Kidney glomerular epithelial cell (primary cell): ENCODE results near the gene PTPN23.

Experiments used
- DNase-seq: peaks from one replicate; lab custom pipeline; 2025; lab: John Stamatoyannopoulos, UW

Gene PTPN23, protein sequence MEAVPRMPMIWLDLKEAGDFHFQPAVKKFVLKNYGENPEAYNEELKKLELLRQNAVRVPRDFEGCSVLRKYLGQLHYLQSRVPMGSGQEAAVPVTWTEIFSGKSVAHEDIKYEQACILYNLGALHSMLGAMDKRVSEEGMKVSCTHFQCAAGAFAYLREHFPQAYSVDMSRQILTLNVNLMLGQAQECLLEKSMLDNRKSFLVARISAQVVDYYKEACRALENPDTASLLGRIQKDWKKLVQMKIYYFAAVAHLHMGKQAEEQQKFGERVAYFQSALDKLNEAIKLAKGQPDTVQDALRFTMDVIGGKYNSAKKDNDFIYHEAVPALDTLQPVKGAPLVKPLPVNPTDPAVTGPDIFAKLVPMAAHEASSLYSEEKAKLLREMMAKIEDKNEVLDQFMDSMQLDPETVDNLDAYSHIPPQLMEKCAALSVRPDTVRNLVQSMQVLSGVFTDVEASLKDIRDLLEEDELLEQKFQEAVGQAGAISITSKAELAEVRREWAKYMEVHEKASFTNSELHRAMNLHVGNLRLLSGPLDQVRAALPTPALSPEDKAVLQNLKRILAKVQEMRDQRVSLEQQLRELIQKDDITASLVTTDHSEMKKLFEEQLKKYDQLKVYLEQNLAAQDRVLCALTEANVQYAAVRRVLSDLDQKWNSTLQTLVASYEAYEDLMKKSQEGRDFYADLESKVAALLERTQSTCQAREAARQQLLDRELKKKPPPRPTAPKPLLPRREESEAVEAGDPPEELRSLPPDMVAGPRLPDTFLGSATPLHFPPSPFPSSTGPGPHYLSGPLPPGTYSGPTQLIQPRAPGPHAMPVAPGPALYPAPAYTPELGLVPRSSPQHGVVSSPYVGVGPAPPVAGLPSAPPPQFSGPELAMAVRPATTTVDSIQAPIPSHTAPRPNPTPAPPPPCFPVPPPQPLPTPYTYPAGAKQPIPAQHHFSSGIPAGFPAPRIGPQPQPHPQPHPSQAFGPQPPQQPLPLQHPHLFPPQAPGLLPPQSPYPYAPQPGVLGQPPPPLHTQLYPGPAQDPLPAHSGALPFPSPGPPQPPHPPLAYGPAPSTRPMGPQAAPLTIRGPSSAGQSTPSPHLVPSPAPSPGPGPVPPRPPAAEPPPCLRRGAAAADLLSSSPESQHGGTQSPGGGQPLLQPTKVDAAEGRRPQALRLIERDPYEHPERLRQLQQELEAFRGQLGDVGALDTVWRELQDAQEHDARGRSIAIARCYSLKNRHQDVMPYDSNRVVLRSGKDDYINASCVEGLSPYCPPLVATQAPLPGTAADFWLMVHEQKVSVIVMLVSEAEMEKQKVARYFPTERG (N-terminal part only)

DNA sequence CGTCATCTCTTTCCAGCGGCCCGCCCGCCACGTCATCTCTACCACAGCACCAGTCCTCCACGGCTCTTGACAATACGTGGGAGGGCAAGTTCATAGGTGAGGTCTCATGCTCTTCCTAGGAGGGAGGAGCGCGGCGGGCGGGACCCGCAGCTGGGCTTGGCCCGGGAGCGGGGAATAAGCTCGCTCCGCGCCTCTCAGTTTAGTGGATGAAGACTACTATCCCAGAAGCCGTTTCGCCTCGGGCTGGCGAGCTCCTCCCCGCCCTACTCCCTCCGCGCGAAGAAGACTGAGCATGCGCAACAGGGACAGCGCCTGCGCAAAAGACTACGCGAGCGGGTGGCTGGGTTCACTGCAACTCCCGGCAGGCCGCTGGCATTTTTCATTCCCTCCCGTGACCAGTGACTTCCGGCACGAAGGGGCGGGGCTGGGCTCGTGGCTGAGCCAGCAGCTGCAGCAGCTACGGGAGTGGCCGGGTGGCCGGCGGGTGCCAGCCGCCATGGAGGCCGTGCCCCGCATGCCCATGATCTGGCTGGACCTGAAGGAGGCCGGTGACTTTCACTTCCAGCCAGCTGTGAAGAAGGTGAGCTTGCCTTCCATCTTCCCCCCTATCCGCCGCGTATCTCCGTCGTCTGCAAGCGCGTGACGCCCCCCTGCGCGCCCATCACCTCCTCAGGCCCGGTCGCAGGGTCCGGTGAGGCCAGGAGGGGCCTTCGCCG, at the start of gene PTPN23:
TSS of gene PTPN23 (plus strand) at position 421 of the 716 bp plus-strand sequence. CDS start at position 497, 76 bp downstream.
- DNase-seq, result peak; percentile 99

GRCh38 chr3:47333907-47334306, 46.9 kb upstream of the PTPN23 start:
- DNase-seq, result no peak

GRCh38 chr3:47337656-47338055, 43.2 kb upstream of the PTPN23 start:
- DNase-seq, result no peak

DNA sequence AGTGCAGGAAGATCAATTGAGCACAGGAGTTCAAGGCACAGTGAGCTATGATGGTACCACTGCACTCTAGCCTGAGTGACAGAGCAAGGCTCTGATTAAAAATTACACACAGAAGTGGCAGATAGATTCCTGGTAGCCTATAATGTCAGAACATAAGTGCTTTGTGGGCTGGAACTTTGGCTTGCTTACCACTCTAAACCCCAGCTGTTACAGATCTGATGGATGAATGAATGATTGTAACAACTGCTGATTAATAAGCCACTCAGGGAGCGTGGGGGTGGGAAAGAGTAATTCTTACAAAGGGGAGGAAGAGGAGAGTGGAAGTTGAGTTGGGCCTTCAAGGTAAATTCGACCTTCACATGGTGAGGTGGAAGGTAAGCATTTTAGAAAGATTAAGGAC, 40.9 kb upstream of the PTPN23 start:
- no peak for DNase-seq

DNA sequence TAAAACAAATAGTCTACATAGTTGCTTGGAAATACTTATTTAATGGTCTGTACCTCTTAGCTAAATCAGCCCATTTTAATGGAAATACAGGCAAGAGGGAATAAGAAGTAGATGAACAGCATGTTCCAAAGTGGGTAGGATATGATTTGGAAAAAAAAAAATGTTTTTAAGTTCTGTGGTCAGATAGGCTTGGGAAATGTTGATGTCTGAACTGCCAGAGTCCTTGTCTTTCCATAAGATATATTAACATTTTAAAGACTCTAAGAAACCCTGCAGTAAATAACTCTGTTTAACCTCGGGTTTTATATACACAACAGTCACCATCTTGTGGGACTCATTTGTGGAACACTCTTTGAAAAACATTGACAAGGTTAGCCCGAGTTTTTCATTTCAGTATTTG, 40.0 kb upstream of the PTPN23 start:
- no peak for DNase-seq

DNA sequence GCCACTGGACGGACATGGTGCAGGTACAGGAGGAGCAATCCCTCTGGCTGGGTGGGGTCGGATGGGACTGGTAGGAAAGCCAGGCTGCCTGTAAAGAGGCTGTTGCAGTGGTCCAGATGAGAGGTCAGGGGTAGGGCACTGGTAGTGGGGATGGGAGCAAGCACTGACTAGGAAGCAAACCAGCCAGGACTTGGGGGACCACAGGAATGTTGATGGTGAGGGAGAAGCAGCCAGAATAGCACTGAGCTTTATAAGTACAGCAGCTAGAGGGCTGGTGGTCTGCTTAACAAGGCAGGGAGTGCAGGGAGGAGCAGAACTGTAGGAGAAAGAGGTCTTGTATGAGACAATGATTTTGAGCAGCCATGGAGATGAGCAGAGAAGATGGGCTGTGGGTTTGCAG, 38.7 kb upstream of the PTPN23 start:
- DNase-seq, result no peak

DNA sequence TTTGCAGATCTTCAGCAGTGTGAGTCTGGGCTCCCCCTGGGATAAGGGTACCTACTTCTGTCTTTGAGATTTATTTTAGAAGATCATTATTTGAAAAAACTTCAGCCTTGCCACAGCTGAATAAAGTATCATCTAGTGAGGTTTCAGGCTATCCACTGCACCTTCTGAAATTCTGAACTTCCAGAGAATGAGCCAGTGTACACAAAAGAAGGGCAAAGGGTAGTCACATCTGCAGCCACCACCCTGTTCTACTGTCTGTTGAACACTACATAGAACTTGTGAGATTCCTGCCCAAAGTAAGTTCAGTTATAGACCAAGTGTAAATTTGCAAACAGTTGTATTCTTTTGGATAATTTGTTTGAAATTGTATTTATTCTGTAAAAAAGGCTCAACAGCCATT, 38.0 kb upstream of the PTPN23 start:
- no peak for DNase-seq

DNA sequence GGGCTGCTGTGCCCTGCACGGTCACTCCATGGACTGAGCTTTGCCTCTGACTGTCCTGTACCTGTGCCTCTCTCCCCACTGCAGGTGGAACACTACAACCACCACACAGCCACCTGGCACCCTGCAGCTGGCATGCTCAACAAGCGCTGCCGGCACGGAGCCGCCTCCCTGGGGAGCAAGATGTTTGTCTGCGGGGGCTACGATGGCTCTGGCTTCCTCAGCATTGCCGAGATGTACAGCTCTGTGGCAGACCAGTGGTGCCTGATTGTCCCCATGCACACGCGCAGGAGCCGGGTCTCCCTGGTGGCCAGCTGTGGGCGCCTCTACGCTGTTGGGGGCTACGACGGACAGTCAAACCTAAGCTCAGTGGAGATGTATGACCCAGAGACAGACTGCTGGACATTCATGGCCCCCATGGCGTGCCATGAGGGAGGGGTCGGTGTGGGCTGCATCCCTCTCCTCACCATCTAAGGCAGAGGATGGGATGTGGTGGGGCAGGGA, 37.3 kb upstream of the PTPN23 start:
- no peak for DNase-seq

DNA sequence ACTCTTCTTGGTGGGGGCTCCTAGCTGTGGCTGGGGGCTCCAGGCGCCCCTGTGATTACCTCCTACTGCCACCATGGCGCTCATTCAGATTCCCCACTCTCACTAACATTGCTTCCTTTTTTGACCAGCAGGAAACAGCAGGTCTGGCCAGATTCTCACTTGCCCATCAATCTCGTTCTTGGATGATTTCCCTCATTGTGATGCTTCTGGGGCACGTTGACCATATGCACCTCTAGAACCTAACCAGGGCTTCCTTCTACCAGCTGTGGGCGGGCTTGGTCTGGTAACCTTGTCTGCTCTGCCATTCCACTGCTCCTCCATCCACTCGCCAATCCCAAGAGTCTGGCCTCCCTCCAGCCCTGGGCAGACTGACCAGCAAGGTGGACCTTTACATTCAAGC, 35.9 kb upstream of the PTPN23 start:
- DNase-seq, result no peak

DNA sequence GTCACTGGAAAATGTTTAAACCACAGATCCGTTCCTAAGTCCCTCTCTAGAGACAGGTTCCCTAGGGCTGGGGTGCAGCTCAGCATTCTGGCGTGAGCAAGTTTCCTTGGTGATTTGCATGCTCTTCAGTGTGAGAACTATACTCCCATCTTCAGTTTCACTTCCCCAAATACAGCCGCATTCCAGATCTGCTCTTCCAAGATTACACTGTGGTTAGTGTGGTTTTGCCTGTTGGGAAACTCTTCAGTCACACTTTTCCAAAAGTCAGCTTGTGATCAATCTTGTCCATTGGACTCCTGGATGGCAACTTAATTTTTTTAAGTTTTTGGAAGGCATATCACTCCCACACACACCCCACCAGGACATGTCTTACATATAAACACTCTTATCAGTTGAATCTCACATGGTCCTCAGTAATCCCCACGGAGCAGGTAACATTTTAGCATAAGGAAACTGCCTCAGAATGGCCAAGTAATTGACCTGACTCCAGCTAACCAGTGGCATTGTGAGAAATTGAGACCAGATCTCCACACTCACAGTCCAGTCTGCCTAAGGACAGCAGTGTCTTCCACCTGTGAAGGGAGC, 33.5 kb upstream of the PTPN23 start:
- DNase-seq, result no peak

DNA sequence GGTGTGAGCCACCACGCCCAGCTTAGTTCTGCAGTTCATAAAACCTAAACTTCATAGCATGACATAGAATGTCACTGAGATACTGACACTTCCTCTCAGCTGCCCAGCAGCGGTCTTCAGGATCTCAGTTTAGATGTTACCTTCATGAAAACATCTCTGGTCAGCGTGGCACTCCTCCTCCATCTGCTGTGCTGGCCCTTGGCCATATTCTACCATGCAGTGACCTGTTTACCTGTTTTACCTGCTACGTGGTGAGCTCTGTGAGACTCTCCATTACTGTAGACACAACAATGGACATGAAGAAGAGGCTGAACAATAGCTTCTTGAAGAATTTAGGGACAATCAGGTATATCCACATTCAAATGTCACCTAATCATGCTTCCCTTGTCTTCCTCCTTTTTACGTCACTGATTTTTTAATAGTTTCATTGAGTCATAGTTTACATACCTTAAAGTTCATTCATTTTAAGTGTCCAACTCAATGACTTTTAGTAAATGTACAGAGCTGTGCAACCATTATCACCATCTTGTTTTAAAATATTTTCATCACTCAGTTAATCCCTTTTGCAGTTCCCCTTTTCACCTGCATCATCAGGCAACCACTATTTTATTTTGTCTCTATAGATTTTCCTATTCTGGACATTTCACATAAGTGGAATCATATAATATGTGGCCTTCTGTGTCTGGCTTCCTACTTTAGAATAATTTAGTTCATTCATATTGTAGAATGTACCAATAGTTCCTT, 32.2 kb upstream of the PTPN23 start:
- DNase-seq, result no peak

DNA sequence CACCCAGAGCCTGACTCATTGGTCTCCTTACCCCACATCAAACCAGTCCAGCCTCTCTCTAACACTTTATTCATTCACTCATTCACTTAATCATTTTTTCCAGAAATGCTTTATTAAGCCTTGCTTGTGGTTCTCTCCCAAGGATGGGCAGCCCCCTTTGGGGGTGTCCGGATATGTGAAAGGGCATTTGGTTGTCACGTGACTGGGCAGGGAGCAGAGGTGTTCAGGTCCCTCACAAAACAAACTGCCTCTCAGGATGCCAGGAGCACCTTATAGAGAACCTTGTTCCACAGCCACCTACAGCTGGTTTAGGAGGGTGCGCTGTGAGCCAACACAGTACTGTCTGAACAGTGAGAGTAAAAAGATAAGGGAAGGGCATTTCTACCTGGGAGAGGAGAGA, 25.8 kb upstream of the PTPN23 start:
- DNase-seq, result no peak

- DNase-seq, result no peak
These were observed 24.6 kb upstream of the PTPN23 start for GRCh38 chr3:47356201-47356600.

DNA sequence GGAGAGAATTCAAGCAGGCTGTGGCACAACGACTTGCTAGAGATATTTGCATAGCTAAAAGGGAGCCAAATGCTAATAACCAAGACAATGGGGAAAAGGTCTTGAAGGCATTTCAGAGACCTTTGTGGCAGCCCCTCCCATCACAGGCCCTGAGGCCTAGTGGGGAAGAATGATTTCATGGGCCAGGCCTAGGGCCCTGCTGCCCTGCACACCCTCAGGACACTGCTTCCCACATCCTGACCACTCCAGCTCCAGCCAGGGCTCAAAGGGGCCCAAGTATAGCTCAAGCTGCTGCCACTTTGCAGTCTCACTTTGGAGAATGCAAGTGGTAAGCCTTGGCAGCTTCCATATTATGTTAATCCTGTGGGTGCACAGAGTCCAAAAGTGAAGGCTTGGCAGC, 21.5 kb upstream of the PTPN23 start:
- DNase-seq, result no peak

DNA sequence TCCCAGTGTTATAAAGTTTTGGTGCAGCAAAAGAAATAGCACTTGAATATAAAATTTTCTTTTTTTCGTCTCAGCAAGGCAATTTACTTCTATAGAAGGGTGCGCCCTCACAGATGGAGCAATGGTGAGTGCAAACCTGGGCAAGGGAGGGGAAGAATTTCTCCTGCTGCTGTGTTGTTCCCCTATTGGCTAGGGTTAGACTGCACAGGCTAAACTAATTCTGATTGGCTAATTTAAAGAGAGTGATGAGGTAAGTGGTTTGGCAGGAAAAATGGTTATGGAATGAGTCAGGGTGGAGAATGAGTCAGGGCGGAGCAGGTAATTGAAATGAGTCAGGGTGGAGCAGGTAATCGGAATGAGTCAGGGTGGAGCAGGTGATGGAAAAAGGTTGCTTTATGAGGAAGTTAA, 20.7 kb upstream of the PTPN23 start:
- peak; percentile 13 for DNase-seq

- no peak for DNase-seq
These were observed 18.1 kb upstream of the PTPN23 start for GRCh38 chr3:47362701-47363100.

DNA sequence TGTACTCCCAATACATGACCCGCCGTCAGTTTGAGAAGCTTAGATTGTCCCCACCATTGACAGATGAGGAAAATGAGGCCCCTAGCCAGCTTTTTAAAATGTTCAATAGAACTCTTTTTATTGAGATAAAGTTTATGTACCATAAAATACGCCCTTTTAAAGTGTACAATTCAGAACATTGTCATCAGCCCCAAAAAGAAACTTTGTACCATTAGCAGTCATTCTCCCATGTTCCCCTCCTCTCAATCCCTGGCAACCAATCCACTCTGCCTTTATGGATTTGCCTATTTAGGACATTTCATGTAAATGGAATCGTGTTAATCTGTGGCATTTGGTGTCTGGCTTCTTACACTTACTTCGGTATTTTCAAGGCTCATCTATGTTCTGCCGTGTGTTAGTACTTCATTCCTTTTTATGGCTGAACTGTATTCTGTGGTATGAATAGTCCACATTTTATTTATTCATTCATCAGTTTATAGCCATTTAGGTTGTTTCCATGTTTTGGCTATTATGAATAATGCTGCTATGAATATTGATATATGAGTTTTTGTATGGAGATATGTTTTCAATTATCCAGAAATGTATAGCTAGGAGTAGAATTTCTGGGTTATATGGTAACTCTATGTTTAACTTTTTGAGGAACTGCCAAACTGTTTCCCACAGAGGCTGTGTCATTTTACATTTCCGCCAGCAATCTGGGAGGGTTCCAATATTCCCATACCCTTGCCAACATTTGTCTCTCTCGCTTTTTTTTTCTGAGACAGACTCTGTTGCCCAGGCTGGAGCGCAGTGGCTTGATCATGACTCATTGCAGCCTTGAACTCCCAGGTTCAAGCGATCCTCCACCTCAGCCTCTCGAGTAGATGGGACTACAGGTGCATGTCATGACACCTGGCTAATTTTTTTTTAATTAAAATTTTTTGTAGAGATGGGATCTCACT, 15.3 kb upstream of the PTPN23 start:
- no peak for DNase-seq

- DNase-seq, result no peak
These were observed 14.0 kb upstream of the PTPN23 start for GRCh38 chr3:47366833-47367232.

DNA sequence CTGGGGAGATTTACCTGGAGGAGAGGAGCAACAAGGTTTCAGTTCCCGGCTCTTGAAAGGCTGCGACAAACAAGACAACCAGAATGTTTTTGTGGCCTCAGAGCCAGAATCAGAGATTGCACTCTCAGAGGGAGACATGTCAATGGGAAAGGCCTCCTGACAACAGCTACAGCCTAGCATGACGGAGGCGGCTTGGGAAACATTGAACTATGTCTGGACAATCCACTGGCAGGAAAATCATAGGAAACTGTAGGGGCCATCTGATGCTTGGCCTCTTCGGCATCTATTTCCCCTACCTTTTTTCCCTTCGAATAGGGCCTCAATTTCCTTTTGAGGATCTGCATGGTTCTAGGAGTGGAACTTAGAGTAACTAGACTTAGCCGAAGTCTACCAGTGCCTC, 13.2 kb upstream of the PTPN23 start:
- no peak for DNase-seq
